ENCODE data around the gene DUSP16. TPM values are rescaled to one million over a fixed set of nuclear protein-coding genes. Genes with fewer than 3 reads are reported as not detected.
"Not testable (repeated sequence)": the region's sequence is repeated elsewhere in the genome, so short reads cannot be mapped to it uniquely, and the experiment has no call there.

DUSP16 gene
- total RNA-seq, 1 donor from 2014 or later, result 24.5 TPM

DNA sequence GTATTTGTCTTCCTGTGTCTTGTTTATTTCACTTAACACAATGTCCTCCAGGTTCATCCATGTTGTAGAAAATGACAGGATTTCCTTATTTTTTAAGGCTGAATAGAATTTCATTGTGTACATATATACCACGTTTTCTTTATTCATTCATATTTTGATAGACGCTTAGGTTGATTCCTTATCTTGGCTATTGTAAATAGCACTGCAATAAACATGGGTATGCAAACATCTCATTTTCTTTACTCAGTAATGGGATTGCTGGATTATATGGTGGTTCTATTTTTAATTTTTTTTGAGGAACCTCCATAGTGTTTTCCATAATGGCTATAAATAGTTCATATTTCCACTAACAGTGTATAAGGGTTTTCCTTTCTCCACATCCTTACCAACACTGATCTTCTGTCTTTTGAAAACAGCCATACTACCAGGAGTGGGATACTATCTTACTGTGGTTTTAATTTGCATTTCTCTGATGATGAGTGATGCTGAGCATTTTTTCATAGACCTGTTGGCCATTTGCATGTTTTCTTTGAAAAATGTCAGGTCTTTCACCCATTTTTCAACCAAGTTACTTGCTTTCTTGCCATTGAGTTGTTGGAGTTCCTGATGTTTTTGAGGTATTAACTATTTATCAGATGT lies 32.8 kb downstream of the DUSP16 start:
- intact Hi-C loops (cut with DNase I), result no loop called here
- DNase-seq (ENCODE audit: low spot score), result no peak

DNA sequence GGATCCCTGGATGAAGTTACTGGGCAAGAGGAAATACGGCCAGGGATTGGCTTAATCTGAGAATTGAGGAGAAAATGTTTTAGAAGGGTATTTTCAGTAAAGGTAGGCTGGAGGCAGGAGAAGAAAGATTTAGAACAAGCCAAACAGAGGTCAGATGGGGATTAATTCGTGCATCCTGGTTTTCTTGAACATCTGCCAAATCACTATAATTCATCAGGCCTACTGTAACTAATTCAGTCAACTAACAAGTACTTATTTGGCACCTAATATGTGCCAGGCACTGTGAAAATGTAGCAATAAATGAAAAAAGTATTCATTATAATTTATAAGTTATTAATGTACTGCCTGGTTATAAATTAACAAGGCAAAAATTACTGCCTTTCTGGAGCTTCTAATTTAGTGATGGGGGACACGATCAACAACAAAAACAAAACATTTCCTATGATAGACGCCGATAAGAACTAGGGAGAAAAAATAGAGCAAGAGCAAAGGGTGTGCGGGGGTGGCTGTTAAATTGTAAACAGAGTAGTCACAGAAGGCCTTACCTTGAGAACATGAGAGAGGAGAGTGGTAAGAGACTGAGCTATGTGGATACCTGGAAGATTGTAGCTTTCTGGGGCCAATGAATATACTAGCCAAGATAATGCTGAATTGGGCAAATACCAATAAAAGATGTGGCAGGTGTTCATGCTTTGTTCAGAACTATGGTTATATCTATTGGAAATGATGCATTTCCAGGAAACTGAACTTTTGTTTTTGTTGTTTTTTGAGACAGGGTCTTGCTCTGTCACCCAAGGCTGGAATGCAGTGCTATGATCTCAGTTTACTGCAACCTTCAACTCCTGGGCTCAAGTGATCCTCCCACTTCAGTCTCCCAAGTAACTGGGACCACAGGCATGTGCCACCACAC lies 34.0 kb downstream of the DUSP16 start:
- intact Hi-C loops (cut with DNase I), result no loop called here
- DNase-seq (ENCODE audit: low spot score), result no peak

DNA sequence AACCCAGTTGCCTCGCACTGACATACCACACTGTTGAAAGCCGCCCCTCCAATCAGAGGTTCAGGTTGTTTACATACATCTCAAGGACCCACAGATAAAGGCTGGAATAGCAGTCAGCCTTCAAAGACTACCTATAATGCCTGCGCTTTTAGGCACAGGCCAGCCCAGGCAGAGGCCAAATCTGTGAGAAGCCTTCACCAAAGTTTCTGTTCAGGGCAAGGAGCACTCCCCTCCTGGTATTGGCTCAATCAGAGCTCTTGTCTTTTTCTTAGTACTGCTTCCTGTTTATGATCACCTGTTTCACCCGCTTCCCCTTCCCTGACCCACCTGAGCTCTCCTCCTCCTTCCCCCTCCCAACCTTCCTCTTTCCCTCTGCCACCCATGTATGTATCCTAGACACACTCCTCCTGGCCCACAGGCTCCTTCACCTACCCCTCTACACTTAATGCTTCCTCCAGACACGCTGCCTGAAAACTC lies 34.8 kb downstream of the DUSP16 start:
- DNase-seq (ENCODE audit: low spot score), result no peak
- intact Hi-C loops (cut with DNase I), result no loop called here

DNA sequence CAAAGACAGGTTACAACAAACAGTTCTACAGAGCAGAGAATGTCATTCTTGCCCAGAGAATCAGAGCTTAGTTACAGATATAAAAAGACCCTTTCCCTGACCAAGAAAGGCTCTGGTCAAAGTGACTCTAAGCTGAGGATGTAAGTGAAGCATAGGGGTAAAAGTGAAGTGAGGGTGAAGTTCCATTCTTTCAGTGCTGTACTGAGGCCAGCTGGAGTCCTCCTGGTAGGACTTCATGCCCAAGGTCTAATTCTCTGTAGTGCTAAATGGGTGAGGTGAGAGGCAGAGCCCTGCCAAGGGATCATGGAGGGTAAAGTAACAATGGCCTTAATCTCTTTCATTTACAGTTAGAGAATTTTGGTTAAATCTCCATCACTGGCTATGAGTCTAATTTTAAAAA lies 38.5 kb downstream of the DUSP16 start:
- no peak for DNase-seq (ENCODE audit: low spot score)
- intact Hi-C loops (cut with DNase I), result no loop called here

DNA sequence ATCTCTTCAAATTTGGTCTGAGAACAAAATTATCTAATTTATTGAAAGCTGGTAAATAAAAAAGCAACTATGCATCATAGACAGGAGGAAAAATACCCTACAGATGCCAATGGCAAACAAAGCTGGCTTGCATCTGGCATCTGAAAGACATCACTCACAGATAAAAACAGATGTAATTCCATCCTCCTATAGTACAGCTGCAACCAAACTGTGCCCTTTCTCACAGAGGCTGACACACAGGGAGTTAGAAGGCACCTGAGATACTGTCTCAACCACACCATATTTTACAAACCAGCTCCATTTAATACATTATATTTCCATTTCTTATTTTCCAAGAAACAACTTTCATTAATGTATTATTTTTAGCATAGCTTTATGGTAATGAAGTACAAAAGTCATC lies 39.4 kb downstream of the DUSP16 start:
- DNase-seq (ENCODE audit: low spot score), result no peak
- intact Hi-C loops (cut with DNase I), result no loop called here

DNA sequence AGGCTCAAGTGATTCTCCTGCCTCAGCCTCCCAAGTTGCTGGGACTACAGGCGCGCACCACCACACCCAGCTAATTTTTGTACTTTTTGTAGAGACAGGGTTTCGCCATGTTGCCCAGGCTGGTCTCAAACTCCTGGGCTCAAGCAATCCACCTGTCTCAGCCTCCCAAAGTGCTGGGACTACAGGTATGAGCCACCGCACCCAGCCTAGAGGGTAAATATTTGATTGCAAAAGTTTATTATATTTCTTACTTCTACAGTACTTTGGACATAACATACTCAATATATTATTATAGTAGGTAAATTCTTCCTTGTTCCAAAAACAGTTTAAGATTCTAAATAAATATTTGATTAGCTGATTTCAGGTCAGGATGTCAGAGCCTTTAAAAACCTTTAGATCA lies 40.0 kb downstream of the DUSP16 start:
- intact Hi-C loops (cut with DNase I); DNase-seq (ENCODE audit: low spot score): not testable (repeated sequence)

DNA sequence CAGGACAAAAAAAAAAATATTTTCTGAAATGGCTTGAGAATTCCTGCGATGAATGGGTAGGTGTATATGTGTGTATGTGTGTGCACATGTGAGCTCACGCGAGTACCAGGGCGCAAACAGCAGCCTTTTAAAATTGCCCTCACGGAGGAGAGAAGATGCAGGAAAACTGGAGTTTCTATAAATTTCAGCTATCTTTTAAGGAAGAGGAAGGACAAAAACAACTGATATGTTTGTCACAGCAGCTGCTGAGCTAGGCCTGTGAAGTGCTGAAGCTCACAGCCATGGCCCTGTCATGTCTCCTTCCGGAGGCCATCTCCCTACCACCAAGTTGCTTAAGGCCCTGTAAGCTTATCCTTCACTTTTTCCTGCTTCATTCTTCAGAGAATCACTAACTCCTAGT lies 40.8 kb downstream of the DUSP16 start:
- DNase-seq (ENCODE audit: low spot score), result no peak
- intact Hi-C loops (cut with DNase I), result no loop called here

DNA sequence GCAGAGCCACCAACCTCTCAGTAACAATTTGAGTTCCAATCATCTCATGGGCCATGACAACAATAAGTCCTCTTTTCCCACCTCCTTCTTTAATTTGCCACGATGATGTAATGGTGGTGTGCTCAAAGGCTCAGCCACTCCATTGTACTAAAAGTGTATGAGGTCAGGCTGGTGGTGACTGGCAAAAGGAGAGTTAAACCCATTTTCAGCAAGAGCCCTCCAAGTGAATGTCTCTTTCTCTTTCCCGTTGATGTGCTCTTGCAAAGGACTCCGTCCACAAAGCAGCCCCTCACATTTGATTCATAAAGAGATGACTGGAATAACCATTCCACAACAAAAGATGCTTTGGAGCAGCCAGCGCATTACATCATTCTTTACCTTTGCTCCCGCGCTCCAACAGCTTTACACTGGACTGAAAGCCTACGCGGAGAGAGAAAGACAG lies 41.6 kb downstream of the DUSP16 start:
- intact Hi-C loops (cut with DNase I), result no loop called here
- no peak for DNase-seq (ENCODE audit: low spot score)

DNA sequence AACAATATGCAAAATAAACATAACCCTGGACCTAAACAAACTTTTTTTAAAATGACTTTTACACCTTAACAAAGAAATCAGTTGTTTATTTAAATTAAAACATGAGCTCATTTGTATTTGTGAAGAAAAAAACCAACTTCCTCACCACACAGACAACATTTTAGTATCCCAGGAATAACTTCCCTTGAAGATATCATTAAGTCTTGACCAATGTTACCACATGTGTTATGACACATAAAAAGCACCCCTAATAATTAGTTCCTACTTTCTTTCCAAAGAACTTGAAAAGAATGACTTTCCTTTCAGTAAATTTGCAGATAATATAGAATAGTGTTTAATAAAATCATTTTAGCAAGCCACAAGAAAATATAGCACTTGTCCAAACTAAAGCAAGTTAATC lies 42.4 kb downstream of the DUSP16 start:
- intact Hi-C loops (cut with DNase I), result no loop called here
- no peak for DNase-seq (ENCODE audit: low spot score)

DNA sequence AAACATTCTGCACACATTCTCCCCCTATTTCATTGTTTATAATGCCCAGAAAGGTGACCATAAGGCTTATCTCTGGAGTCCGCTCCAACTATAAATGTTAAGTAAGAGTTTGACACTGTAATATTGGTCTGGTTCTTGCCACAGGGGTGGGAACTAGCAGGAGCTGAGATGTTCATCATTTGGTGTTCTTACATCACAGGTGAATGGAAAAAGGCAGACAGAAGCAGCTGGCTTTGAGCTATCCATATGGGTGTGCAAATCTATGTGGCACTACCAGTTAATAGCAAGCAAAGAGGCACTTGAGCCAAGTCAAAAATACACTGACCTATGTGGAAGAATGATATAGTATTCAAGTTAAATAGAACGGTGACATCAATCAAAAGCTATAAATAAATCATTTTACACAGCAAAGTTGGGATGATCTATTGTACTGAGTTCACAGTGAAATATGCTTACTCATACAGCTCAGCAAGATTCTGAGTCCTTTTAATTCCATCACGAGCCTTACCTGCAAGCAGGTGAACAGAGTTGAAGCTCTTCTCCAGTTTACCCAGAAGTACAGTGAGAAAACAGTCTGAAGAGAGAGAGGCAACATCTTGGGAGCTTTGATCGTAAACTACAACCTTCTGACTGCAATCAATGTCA lies 43.2 kb downstream of the DUSP16 start:
- intact Hi-C loops (cut with DNase I), result no loop called here
- DNase-seq (ENCODE audit: low spot score), result no peak

DNA sequence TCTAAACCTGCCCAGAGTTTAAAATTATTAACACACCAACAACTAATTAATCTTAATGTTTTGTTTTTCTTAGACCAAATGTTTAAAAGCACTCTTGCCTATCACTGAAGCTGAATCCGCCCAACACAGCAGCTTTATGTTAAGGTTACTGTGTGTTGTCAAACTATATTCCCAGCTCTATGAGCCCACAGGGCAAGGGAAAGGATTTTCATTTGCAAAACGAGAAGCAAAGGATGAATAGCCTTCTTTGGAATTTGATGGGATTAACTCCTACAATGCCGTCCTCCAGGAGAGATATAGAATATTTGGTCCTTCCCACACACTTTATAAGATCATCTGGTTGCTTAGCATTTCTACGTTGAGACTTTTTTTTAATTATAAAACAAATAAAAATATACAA lies 43.7 kb downstream of the DUSP16 start:
- DNase-seq (ENCODE audit: low spot score), result no peak
- intact Hi-C loops (cut with DNase I), result no loop called here

DNA sequence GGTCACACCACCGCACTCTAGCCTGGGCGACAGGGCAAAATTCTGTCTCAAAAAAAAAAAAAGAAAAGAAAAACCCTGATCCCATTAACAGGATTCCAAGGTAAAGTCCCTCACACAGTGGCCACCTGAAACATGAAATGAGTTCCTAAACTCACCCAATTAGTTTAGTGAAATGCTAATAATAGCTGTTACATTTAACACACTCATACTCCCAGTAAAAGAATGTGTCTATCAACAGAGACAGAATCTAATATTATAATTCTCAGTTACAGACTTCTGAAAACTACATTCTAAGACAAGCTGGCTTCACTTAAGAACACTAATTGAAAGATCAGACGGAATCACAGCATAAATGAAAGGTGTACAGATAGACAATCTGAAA lies 44.2 kb downstream of the DUSP16 start:
- intact Hi-C loops (cut with DNase I), result no loop called here

DNA sequence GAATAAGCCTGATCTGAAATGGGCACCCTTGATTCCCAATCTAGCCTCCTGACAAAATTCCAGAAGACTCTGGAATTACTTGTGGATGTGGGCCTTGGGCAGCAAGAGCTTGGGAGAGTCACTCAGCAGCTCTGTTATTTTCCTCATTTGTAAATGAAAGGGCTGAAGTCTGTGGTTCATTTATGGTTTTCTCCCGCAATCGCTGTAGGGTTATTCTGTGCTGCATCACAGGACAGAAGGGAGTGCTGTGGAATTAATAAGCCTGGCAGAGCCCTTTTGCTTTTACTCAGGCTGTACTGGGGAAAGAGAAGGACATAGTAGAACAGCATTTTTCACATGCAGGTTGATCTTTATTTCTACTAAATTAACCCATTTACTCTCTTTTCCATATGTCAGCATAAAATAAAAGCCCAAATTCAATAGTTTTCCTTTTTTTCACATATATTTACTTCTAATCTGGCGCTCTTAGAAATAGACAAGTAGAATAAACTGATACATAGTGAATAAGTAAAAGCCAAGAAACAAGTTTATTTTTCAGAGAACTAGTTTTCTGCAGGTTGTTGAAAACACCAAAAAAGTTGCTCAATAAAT lies 49.2 kb downstream of the DUSP16 start:
- intact Hi-C loops (cut with DNase I), result no loop called here
- DNase-seq (ENCODE audit: low spot score), result no peak

More for the DNA sequence above, 44.2 kb downstream of the DUSP16 start:
- no peak for DNase-seq (ENCODE audit: low spot score)

DNA sequence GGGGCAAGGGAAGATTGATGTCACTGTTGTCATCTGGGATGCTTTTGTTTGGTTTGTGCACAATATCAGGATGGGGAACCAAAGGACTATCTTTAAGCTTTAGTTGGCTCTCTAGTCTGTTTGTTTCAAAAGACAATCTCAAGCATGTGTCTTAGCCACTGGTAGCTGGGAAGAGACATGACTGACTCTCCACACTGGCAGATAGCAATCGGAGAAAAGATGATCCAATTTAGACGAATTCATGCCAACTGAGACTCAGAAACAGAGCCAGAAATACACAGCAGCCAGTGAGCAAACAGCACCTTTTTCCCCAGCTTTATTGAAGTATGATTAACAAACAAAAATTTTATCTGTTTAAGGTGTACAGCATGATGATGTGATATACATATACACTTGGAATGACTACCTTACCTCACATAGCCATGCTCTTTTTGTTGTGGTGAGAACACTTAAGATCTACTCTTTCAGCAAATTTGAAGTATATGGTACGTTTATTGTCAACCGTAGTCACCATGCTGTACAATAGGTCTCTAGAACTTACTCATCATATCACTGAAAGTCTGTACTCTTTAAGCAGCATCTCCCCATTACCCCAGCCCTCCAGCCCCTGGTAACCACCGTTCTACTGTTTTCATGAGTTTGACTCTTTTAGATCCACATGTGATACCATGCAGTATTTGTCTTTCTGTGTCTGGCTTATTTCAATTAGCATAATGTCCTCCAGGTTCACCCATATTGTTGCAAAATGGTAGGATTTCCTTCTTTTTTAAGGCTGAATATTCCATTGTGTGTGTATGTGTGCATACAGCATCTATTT lies 50.6 kb downstream of the DUSP16 start:
- intact Hi-C loops (cut with DNase I), result no loop called here

DNA sequence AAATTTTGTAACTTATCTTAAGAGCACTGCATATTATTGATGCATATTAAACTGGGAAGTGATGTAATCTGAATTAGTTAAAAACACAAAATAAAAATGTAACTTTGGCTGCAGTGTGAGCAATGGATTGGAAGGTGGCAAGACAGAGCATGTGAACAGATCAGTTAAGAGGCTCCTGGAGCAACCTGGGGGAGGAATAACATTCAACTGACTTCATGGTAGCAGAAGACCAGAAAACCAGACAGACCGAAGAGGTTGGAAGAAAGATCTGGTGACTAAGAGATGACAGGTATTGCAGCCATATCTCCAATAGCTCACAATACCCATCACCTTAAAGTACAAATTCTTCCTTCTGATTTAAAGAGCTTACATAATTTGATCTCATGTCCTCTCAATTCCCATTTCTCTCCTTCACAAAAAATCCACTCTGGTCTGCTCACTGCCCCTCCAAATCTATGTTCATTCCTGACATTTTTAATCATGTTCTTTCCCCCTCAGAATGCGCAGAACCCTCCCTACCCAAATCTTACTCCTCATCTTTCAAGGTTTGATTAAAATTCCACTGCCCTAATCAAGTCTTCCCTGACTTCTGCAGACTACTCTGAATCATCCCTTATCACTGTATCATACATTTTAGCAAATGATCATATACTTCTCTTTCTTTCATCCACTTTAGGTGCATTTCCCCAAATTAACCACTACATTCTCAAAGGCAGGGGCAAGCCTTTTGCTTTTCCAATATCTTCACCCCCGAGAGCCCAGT lies 51.5 kb downstream of the DUSP16 start:
- intact Hi-C loops (cut with DNase I), result no loop called here
- no peak for DNase-seq (ENCODE audit: low spot score)

More for the DNA sequence above, 50.6 kb downstream of the DUSP16 start:
- DNase-seq (ENCODE audit: low spot score), result no peak

DNA sequence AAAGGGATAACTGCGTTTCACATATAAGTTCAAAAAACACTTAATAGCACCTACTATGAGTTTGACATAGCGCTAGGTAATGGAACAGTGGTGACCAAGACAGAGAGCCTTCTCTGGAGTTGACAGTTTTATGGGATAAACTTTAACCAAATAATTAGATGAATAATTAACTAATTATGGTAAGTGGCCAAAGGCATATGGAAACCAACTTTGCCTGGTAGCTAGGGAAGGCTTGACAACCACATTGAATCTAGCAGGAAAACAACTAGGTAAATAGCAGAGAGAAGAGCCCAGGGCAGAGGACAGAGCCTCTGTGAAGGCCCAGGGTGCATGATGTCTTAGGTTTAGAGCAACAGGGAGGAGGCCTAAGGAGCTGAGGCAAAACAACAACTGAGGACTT lies 52.1 kb downstream of the DUSP16 start:
- intact Hi-C loops (cut with DNase I), result no loop called here
- no peak for DNase-seq (ENCODE audit: low spot score)

DNA sequence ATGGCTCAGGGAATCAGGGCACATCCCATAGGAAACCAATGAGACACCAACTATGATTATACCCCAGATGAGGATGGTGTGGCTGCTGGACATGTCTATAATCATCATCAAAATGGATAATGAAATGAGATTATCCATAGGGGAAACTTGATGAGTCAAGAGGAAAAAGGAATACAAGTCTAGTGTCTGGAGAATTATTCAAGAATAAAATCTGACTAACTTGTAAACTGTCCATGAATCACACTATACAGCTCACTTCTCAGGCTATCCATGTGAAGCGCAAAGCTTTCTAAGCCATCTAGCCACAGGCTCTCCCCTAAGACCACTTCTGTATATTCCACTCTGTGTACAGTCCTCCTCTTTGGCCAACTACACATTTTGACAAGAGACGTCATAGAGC lies 52.5 kb downstream of the DUSP16 start:
- intact Hi-C loops (cut with DNase I), result no loop called here
- no peak for DNase-seq (ENCODE audit: low spot score)

DNA sequence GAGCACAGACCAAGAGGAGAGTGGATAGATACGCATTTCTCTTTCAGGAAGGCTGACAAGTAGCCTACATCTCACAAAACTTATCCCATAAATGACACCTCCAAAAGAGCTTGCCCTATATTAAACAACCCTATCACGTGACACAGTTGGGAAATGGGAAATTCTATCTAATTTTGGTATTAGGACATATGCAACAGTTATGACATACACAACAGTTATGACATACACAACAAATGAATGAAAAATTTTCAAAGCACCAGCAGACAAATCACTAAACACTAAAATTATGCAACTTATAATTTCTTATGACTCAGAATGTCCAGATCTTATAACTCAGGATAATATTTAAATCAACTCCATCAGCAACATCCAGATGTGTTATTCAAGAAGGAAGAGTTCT lies 54.1 kb downstream of the DUSP16 start:
- DNase-seq (ENCODE audit: low spot score), result no peak
- intact Hi-C loops (cut with DNase I), result loop anchor here (5.0 kb wide), 1 partner anchor 66 kb away; no protein-coding TSS in a partner anchor
